ENCODE results near the gene APMAP. TPM values are rescaled to one million over a fixed set of nuclear protein-coding genes. Genes with fewer than 3 reads are reported as not detected.

Gene APMAP
- total and polyA plus RNA-seq, 2 of the 13 experiments (the other 11 are each of a cell fraction or from before 2014, with no cell fraction given), result 168 to 214 TPM

- TF ChIP-seq, protein P1, sequence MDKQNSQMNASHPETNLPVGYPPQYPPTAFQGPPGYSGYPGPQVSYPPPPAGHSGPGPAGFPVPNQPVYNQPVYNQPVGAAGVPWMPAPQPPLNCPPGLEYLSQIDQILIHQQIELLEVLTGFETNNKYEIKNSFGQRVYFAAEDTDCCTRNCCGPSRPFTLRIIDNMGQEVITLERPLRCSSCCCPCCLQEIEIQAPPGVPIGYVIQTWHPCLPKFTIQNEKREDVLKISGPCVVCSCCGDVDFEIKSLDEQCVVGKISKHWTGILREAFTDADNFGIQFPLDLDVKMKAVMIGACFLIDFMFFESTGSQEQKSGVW (CRISPR knock-in tag; IDR thresholded peaks at IDR 0.05; ENCODE audit: borderline replicate concordance), result no peak
- TF ChIP-seq ZNF383 (CRISPR knock-in tag; IDR thresholded peaks at IDR 0.05; ENCODE audit: borderline replicate concordance) (no peak), KAT2B (IDR thresholded peaks at IDR 0.05; ENCODE audit: borderline replicate concordance, low read depth, low read length) (no peak), SMC3 (IDR thresholded peaks at IDR 0.05; ENCODE audit: low read length) (peak; percentile 100), ZNF766 (CRISPR knock-in tag; IDR thresholded peaks at IDR 0.05; ENCODE audit: borderline replicate concordance) (0 out of 2 replicates have a peak, but pooled peaks have one; percentile 50), ZNF530 (CRISPR knock-in tag; IDR thresholded peaks at IDR 0.05; ENCODE audit: low read depth) (no peak), STAT5B (CRISPR knock-in tag; IDR thresholded peaks at IDR 0.05) (no peak), JUNB (CRISPR knock-in tag; IDR thresholded peaks at IDR 0.05; ENCODE audit: borderline replicate concordance) (no peak), ZNF878 (CRISPR knock-in tag; IDR thresholded peaks at IDR 0.05) (no peak), ZNF343 (CRISPR knock-in tag; IDR thresholded peaks at IDR 0.05) (0 out of 2 replicates have a peak, but pooled peaks have one; percentile 29), ZNF772 (CRISPR knock-in tag; IDR thresholded peaks at IDR 0.05) (no peak; the same call in 1 of the 2 replicates), FOSL2 (CRISPR knock-in tag; IDR thresholded peaks at IDR 0.05) (peak; percentile 44), ZNF747 (CRISPR knock-in tag; IDR thresholded peaks at IDR 0.05; ENCODE audit: borderline replicate concordance) (no peak), ZNF513 (CRISPR knock-in tag; conservative IDR thresholded peaks at IDR 0.05) (no peak), SP5 (CRISPR knock-in tag; IDR thresholded peaks at IDR 0.05; ENCODE audit: borderline replicate concordance, low read depth) (no peak), ZNF510 (CRISPR knock-in tag; IDR thresholded peaks at IDR 0.05; ENCODE audit: low read depth) (no peak), ZNF652 (CRISPR knock-in tag; IDR thresholded peaks at IDR 0.05; ENCODE audit: borderline replicate concordance, low read depth) (no peak), RFX5 (IDR thresholded peaks at IDR 0.05; ENCODE audit: low read depth, low read length) (0 out of 2 replicates have a peak, but pooled peaks have one; percentile 33), SETDB1 (CRISPR knock-in tag; IDR thresholded peaks at IDR 0.05; ENCODE audit: borderline replicate concordance) (no peak), NFE2L1 (CRISPR knock-in tag; IDR thresholded peaks at IDR 0.05; ENCODE audit: borderline replicate concordance) (no peak)
- TF ChIP-seq, protein P2, sequence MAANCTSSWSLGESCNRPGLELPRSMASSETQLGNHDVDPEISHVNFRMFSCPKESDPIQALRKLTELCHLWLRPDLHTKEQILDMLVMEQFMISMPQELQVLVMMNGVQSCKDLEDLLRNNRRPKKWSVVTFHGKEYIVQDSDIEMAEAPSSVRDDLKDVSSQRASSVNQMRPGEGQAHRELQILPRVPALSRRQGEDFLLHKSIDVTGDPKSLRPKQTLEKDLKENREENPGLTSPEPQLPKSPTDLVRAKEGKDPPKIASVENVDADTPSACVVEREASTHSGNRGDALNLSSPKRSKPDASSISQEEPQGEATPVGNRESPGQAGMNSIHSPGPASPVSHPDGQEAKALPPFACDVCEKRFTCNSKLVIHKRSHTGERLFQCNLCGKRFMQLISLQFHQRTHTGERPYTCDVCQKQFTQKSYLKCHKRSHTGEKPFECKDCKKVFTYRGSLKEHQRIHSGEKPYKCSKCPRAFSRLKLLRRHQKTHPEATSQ (CRISPR knock-in tag; IDR thresholded peaks at IDR 0.05; ENCODE audit: borderline replicate concordance), result no peak
Measured at GRCh38 chr20:24994470-24995368, 2.2 kb upstream of the APMAP start (continued).

All from HepG2 (cell line).